Putamen (tissue), 1 donor: ENCODE measurements around the gene SLC36A2.

Experiments used
- DNase-seq: peaks from one replicate; pipeline ENCODE4 v3.0.0-alpha.2; 2016; ENCODE audit warnings: low spot score

The SLC36A2 gene

DNA sequence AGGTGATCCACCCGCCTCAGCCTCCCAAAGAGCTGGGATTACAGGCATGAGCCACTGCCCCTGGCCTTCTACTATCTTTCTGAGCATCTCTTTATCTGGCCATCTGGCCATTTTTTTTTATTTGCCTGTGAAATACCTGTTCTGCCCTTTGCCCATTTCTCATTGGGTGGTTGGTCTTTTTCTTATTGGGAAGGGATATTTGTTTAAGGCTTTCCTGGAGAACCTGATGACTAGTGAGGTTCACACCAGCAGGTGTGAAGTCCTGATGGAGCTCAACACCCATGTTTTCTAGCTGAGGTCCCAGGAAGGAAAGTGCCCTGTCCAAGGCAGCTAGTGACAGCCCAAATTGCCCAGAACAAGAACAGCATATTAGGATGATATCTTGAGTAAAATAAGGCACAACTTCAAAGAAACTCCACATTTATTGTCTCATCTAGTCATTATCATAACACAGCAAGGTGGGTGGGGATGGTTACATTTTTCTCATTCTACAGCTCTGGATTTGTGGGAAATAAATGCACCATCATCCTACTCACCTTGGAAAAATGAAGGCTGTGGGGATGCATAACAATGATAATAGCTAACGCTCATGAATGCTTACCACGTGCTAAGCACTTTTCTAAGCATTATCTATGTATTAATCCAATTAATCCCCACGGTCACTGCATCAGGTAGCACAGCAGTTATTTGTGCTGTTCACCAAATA is 64.1 kb downstream of the SLC36A2 start:
- no peak for DNase-seq

DNA sequence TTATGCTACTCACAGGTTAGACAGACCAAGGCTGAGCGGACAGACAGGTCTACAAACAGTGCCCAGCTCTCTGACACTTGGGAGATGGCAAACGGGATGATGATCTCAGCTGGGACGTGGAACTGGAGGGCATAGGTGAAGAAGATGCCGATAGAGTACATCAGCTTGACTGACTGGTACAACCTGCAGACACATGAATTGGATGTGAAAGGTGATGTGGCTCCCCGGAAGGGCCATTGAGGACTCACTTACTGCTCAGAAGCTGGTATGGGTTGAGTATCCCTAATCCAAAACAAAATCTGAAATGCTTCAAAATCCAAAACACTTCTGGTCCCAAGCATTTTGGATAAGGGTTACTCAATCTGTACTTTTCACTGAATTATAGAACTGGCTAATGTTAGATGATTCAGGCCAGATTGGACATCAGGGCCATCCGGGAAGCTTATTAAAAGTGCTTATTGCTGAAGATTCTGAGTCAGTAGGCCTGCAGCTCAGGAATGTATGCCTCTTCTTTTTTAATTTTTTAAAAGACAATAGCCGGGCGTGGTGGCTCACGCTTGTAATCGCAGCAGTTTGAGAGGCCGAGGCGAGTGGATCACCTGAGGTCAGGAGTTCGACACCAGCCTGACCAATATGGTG is 66.2 kb downstream of the SLC36A2 start:
- no peak for DNase-seq

DNA sequence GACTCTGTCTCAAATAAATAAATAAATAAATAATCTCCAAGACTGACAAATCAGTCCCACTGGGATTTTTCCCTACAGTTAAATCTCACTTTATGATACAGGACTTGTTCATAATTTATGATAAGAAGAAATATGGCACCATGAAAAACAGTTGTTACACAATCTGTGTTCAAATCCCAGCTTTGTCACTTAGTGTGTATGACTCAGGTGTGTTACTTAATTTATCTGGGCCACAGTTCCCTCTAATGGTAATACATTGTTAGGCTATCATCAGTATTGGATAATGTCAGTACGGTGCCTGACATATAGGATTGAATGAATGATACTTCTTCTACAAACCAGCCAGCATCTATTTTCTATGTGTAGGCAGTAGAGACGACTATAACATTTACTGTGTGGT is 66.9 kb downstream of the SLC36A2 start:
- no peak for DNase-seq

DNA sequence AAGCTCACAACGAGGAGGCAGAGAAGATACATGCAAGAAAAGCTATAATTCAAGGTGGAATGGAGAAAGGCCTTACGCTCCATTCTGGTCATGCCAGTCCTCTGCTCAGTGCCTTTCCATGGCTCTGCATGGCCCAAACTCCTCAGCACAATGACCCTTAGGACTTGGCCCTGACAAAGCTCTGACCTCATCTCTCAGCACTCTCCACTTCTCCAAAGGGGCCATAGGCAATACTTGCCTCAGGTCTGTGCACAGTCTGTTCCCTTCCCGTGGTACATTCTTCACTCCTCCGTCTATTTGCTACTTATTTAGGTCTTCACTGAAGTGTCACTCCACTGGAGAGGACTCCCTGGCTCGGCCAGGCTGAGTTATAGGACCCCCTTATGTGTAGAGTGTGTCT is 68.5 kb downstream of the SLC36A2 start:
- no peak for DNase-seq

- no peak for DNase-seq
Observed at GRCh38 chr5:151275803-151276202, 71.6 kb downstream of the SLC36A2 start.

DNA sequence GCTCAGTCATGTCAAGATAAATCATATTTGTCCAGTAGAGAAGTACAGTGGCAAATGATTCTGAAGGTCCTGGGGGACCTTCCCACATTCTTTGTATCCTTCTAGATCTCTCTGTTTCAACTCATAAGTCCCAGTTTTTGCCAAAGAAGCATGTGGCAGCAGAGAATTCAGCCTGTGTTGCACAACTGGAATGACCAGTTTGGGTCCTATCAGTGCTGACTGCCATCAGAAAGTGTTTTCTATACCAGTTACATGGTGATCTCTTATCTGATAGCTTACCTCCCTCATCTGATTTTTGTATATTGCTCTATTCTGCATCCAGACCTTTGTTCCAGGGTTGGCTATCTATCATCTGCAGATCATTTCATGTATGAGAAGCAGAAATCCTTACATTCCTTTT is 72.7 kb downstream of the SLC36A2 start:
- no peak for DNase-seq

- no peak for DNase-seq
Observed at GRCh38 chr5:151271336-151271735, 76.0 kb downstream of the SLC36A2 start.

- no peak for DNase-seq
Observed at GRCh38 chr5:151270599-151270998, 76.8 kb downstream of the SLC36A2 start.

- no peak for DNase-seq
Observed at GRCh38 chr5:151267491-151268260, 79.7 kb downstream of the SLC36A2 start.
